ENCODE results near the gene IL5. TPM values are rescaled to one million over a fixed set of nuclear protein-coding genes. Genes with fewer than 3 reads are reported as not detected.

Gene IL5
- total and polyA plus RNA-seq, 2 donors from 2014 or later: not detected

- no peak overlapping the region for H3K27ac ChIP-seq (ENCODE audit: low read depth in 2 of 2, low read length in 2 of 2)
- TF ChIP-seq CTCF (IDR thresholded peaks at IDR 0.05; ENCODE audit: borderline replicate concordance, extremely low read depth, insufficient read depth): no peak
- H3K36me3 ChIP-seq (ENCODE audit: control insufficient read depth in 2 of 3, insufficient read depth in 3 of 3, low read length in 3 of 3): no peaks in the 10 kb centered on the region
- no peaks in the 10 kb centered on the region for H3K27me3 ChIP-seq (ENCODE audit: control insufficient read depth, insufficient read depth, low read length)
- intact Hi-C loops (cut with DNase I): no loop called here
- no peaks in the 10 kb centered on the region for H3K4me1 ChIP-seq (ENCODE audit: control insufficient read depth in 2 of 3, insufficient read depth in 2 of 3, low read depth in 1 of 3, low read length in 3 of 3)
- H3K4me3 ChIP-seq (ENCODE audit: low read length in 3 of 3): no peak overlapping the region
- no peaks in the 10 kb centered on the region for H3K9me3 ChIP-seq (ENCODE audit: control insufficient read depth in 2 of 3, insufficient read depth in 1 of 3, low read length in 3 of 3)
- DNase-seq: no peak
- FAIRE-seq: no peak
- no peak overlapping the region for H3K9ac ChIP-seq (ENCODE audit: low read length in 3 of 3)
Observed at GRCh38 chr5:132528866-132529634, 14.3 kb downstream of the IL5 start.

- Histone ChIP-seq H3K27me3 (ENCODE audit: control insufficient read depth, insufficient read depth, low read length) (no peaks in the 10 kb centered on the region), H3K4me1 (ENCODE audit: control insufficient read depth in 2 of 3, insufficient read depth in 2 of 3, low read depth in 1 of 3, low read length in 3 of 3) (no peaks in the 10 kb centered on the region), H3K9me3 (ENCODE audit: control insufficient read depth in 2 of 3, insufficient read depth in 1 of 3, low read length in 3 of 3) (no peaks in the 10 kb centered on the region), H3K4me3 (ENCODE audit: low read length in 3 of 3) (no peak overlapping the region), H3K27ac (ENCODE audit: low read depth in 2 of 2, low read length in 2 of 2) (no peak overlapping the region), H3K36me3 (ENCODE audit: control insufficient read depth in 2 of 3, insufficient read depth in 3 of 3, low read length in 3 of 3) (no peaks in the 10 kb centered on the region), H3K9ac (ENCODE audit: low read length in 3 of 3) (no peak overlapping the region)
- no peak for TF ChIP-seq CTCF (IDR thresholded peaks at IDR 0.05; ENCODE audit: borderline replicate concordance, extremely low read depth, insufficient read depth)
- DNase-seq (no peak), FAIRE-seq (no peak)
- intact Hi-C loops (cut with DNase I): no loop called here
Observed at GRCh38 chr5:132528021-132528420, 15.3 kb downstream of the IL5 start.

DNA sequence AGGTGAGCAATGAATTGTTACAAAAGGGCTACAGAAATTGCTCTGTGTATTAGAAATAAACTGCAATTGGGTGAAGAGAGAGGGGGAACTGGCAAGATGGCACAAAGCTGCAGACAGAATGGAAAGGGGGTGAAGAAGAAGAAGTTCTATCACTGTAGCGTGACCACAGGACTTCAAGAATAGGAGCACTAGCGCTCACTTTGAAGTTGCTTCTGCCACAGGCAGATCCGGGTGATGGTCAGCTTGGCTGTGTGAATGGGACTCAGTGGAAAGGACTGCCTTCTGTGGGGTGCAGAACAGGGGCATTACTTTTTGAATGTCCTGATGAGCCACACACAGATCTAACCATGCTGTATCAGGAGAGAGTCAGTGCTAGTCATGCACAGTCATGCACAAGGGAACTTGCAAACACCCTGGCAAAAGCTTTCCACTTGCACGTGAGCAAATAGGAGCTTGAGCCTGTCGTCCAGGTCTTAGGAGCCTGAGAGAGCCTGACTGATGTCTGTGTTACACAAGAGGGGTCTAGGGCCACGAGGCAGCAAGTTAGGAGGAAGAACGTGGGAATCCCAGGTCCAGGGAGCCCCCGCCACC lies 16.3 kb downstream of the IL5 start:
- Histone ChIP-seq H3K9ac (ENCODE audit: low read length in 3 of 3) (no peak overlapping the region), H3K9me3 (ENCODE audit: control insufficient read depth in 2 of 3, insufficient read depth in 1 of 3, low read length in 3 of 3) (no peaks in the 10 kb centered on the region), H3K4me1 (ENCODE audit: control insufficient read depth in 2 of 3, insufficient read depth in 2 of 3, low read depth in 1 of 3, low read length in 3 of 3) (no peaks in the 10 kb centered on the region), H3K27ac (ENCODE audit: low read depth in 2 of 2, low read length in 2 of 2) (no peak overlapping the region), H3K4me3 (ENCODE audit: low read length in 3 of 3) (no peak overlapping the region), H3K36me3 (ENCODE audit: control insufficient read depth in 2 of 3, insufficient read depth in 3 of 3, low read length in 3 of 3) (no peaks in the 10 kb centered on the region), H3K27me3 (ENCODE audit: control insufficient read depth, insufficient read depth, low read length) (no peaks in the 10 kb centered on the region)
- DNase-seq (no peak), FAIRE-seq (no peak)
- no peak for TF ChIP-seq CTCF (IDR thresholded peaks at IDR 0.05; ENCODE audit: borderline replicate concordance, extremely low read depth, insufficient read depth)
- intact Hi-C loops (cut with DNase I): no loop called here

All from kidney (tissue), 14 donors.